Sigmoid colon (tissue), 3 donors: ENCODE results near the gene IMPG1.

Experiments
- POLR2A ChIP-seq, 2 donors: fragments of 450-650 bp; IDR thresholded peaks; one replicate each; pipeline ENCODE4 v1.6.1; 2016; ENCODE audit warnings: antibody characterized with exemption in 2 of 2, mild to moderate bottlenecking in 2 of 2, moderate library complexity in 2 of 2
- TF ChIP-seq, protein P1 (sequence below), 4 experiments: fragments of 450-650 bp in 3 of 4; fragments of 200-600 bp in 1 of 4; IDR thresholded peaks; one replicate each; pipeline ENCODE4 v1.5.1; 2016 to 2019; ENCODE audit warnings: antibody characterized with exemption in 4 of 4, mild to moderate bottlenecking in 3 of 4, moderate library complexity in 2 of 4

- TF ChIP-seq, protein P1, sequence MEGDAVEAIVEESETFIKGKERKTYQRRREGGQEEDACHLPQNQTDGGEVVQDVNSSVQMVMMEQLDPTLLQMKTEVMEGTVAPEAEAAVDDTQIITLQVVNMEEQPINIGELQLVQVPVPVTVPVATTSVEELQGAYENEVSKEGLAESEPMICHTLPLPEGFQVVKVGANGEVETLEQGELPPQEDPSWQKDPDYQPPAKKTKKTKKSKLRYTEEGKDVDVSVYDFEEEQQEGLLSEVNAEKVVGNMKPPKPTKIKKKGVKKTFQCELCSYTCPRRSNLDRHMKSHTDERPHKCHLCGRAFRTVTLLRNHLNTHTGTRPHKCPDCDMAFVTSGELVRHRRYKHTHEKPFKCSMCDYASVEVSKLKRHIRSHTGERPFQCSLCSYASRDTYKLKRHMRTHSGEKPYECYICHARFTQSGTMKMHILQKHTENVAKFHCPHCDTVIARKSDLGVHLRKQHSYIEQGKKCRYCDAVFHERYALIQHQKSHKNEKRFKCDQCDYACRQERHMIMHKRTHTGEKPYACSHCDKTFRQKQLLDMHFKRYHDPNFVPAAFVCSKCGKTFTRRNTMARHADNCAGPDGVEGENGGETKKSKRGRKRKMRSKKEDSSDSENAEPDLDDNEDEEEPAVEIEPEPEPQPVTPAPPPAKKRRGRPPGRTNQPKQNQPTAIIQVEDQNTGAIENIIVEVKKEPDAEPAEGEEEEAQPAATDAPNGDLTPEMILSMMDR (IDR thresholded peaks at IDR 0.05) = no peak
- TF ChIP-seq POLR2A (IDR thresholded peaks at IDR 0.05) = no peak
Measured at GRCh38 chr6:75968143-75968542, 104.3 kb downstream of the IMPG1 start.
